HL-60 (cell line): Measurements from ENCODE around the gene EYS.

Experiments
- DNase-seq, 2 experiments: peaks; one replicate each; pipeline ENCODE4 v3.0.0-alpha.2; 2010 to 2020; ENCODE audit warnings: low read depth in 1 of 2, low spot score in 1 of 2
- H3K27ac ChIP-seq: fragments of 250-450 bp; sonication (Bioruptor Pico); replicated peaks from 2 replicates; pipeline ENCODE4 v1.5.1; 2020; ENCODE audit warnings: mild to moderate bottlenecking, moderate library complexity
- H3K27me3 ChIP-seq: fragments of 250-450 bp; sonication (Bioruptor Pico); 2 replicates; pipeline ENCODE4 v1.5.1; 2021; ENCODE audit warnings: mild to moderate bottlenecking, moderate library complexity; ENCODE audit not compliant: insufficient read depth, poor library complexity, severe bottlenecking
- H3K4me3 ChIP-seq: replicated peaks from 2 replicates; pipeline ENCODE4 v1.5.1; 2011; ENCODE audit warnings: mild to moderate bottlenecking, control low read depth, low read length; ENCODE audit not compliant: insufficient read depth
- GABPA ChIP-seq: IDR thresholded peaks from 2 replicates; pipeline ENCODE4 v1.6.1; 2012; ENCODE audit warnings: low read depth
- POLR2AphosphoS5 ChIP-seq: IDR thresholded peaks from 2 replicates; pipeline ENCODE4 v1.6.1; 2012; ENCODE audit warnings: low read depth
- SPI1 ChIP-seq: IDR thresholded peaks from 2 replicates; pipeline ENCODE4 v1.6.1; 2012; ENCODE audit warnings: low read depth, mild to moderate bottlenecking, borderline replicate concordance
- TF ChIP-seq, protein P1 (sequence below): IDR thresholded peaks from one replicate; pipeline ENCODE4 v1.5.1; 2011; ENCODE audit warnings: low read length, control low read depth, inconsistent platforms; ENCODE audit not compliant: insufficient read depth
- TF ChIP-seq, protein P2 (sequence below): IDR thresholded peaks from 2 replicates; pipeline ENCODE4 v1.6.1; 2012; ENCODE audit warnings: low read depth; ENCODE audit not compliant: insufficient replicate concordance

Gene EYS

DNA sequence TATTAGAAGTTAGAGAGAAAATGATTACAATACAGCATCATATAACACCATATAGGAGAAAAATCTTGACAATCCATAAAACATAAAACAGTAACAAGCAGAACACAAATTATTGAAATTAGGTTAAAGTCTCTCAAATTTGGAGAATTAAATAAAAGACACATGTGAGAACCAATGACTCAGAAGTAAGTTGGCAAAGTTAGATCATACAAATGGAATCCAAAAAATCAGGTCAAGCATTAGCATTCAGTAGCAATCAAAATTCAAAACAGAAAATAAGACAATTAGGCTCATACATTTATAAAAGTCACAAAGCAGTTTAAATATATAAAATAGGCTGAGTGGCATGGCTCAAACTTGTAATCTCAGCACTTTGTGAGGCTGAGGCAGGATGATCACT is 1295.8 kb downstream of the EYS start:
- DNase-seq: no peak
- Histone ChIP-seq H3K4me3 (no peak overlapping the region), H3K27ac (no peak overlapping the region), H3K27me3 (no peaks in the 10 kb centered on the region)
- no peak for TF ChIP-seq POLR2AphosphoS5
- no peak for TF ChIP-seq GABPA
- TF ChIP-seq, protein P1, sequence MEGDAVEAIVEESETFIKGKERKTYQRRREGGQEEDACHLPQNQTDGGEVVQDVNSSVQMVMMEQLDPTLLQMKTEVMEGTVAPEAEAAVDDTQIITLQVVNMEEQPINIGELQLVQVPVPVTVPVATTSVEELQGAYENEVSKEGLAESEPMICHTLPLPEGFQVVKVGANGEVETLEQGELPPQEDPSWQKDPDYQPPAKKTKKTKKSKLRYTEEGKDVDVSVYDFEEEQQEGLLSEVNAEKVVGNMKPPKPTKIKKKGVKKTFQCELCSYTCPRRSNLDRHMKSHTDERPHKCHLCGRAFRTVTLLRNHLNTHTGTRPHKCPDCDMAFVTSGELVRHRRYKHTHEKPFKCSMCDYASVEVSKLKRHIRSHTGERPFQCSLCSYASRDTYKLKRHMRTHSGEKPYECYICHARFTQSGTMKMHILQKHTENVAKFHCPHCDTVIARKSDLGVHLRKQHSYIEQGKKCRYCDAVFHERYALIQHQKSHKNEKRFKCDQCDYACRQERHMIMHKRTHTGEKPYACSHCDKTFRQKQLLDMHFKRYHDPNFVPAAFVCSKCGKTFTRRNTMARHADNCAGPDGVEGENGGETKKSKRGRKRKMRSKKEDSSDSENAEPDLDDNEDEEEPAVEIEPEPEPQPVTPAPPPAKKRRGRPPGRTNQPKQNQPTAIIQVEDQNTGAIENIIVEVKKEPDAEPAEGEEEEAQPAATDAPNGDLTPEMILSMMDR: no peak
- TF ChIP-seq, protein P2, sequence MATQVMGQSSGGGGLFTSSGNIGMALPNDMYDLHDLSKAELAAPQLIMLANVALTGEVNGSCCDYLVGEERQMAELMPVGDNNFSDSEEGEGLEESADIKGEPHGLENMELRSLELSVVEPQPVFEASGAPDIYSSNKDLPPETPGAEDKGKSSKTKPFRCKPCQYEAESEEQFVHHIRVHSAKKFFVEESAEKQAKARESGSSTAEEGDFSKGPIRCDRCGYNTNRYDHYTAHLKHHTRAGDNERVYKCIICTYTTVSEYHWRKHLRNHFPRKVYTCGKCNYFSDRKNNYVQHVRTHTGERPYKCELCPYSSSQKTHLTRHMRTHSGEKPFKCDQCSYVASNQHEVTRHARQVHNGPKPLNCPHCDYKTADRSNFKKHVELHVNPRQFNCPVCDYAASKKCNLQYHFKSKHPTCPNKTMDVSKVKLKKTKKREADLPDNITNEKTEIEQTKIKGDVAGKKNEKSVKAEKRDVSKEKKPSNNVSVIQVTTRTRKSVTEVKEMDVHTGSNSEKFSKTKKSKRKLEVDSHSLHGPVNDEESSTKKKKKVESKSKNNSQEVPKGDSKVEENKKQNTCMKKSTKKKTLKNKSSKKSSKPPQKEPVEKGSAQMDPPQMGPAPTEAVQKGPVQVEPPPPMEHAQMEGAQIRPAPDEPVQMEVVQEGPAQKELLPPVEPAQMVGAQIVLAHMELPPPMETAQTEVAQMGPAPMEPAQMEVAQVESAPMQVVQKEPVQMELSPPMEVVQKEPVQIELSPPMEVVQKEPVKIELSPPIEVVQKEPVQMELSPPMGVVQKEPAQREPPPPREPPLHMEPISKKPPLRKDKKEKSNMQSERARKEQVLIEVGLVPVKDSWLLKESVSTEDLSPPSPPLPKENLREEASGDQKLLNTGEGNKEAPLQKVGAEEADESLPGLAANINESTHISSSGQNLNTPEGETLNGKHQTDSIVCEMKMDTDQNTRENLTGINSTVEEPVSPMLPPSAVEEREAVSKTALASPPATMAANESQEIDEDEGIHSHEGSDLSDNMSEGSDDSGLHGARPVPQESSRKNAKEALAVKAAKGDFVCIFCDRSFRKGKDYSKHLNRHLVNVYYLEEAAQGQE: no peak
- no peak for TF ChIP-seq SPI1

DNA sequence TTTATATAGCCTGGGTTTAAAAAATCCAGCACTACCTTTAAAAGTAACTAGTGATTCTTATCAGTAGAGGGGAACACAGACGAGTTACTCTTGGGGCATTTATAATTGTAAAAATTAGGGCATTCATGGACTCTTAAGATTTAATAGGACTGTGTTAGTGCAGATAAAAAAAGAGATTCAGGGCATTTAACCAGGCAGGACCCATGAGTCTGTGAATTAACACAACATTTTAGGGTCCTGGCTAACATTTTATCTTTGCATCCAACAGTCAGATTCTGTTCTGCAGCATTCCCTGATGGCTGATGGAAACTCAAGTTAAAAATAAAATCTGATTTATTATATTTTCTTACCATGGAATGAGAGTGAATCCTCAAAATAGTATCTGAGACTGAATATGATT is 1297.1 kb downstream of the EYS start:
- DNase-seq: no peak
- Histone ChIP-seq H3K4me3 (no peak overlapping the region), H3K27me3 (no peaks in the 10 kb centered on the region), H3K27ac (no peak overlapping the region)
- no peak for TF ChIP-seq SPI1
- TF ChIP-seq, protein P2: no peak
- no peak for TF ChIP-seq POLR2AphosphoS5
- TF ChIP-seq GABPA: no peak
- TF ChIP-seq, protein P1: no peak

DNA sequence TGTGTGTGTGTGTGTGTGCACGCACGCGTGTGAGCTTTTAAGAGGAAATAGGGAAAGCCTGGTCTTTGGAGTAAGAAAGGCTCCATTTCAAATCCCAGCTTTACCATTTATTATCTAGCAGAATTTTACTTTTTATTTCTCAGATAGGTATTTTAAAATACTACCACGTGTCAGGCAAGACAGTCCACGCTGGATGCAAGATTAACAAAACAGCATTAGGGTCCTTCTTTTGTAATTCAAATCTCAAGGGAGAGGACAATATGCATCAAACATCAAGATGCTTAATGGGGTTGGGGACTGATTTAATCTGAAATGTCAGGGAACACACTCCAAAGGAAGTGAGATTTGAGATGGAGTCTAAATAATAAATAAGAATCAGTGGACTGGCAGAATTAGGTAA is 1302.6 kb downstream of the EYS start:
- Histone ChIP-seq H3K4me3 (no peak overlapping the region), H3K27ac (no peak overlapping the region), H3K27me3 (no peaks in the 10 kb centered on the region)
- no peak for DNase-seq
- TF ChIP-seq, protein P1: no peak
- TF ChIP-seq GABPA: no peak
- TF ChIP-seq POLR2AphosphoS5: no peak
- TF ChIP-seq SPI1: no peak
- TF ChIP-seq, protein P2: no peak
